GM12891 (cell line): ENCODE measurements around the gene SLC6A8.
"Not testable (repeated sequence)": the region's sequence is repeated elsewhere in the genome, so short reads cannot be mapped to it uniquely, and the experiment has no call there.

Experiments
- POLR2A ChIP-seq: IDR thresholded peaks from 2 replicates; pipeline ENCODE4 v1.6.1; 2011; ENCODE audit warnings: low read depth, low read length, control low read depth
- POLR2AphosphoS5 ChIP-seq: IDR thresholded peaks from 2 replicates; pipeline ENCODE4 v1.6.1; 2011; ENCODE audit warnings: low read depth, low read length, control low read depth
- SPI1 ChIP-seq: IDR thresholded peaks from 2 replicates; pipeline ENCODE4 v1.6.1; 2011; ENCODE audit warnings: low read depth, low read length, control low read depth
- TAF1 ChIP-seq: IDR thresholded peaks from 2 replicates; pipeline ENCODE4 v1.6.1; 2011; ENCODE audit warnings: low read depth, low read length, control low read depth

DNA sequence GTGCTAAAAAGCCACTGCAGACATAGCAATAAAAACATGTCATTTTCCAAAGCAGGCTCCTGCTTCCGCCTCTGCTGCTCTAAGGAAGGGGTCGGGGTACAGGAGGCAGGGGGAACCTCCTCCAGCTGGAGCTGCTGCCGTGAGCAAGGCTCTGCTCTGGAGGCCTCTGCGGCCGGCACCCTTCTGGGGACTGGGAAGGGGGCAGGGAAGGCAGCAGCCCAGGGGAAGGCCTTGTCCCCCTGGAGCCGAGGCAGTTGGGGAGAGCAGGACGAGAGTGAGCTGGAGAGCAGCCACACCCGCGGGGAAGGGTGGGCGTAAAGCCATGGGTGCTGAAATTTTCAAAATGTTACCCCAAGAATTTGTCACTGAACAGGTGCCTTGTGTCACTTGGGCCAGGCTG, 8.8 kb downstream of the SLC6A8 start:
- TF ChIP-seq POLR2A, POLR2AphosphoS5, TAF1, SPI1: not testable (repeated sequence)
